Renal cortical epithelial cell (primary cell): ENCODE results near the gene XAB2. TPM values are rescaled to one million over a fixed set of nuclear protein-coding genes. Genes with fewer than 3 reads are reported as not detected.

Experiments
- DNase-seq: peaks from one replicate; pipeline ENCODE4 v3.0.0-alpha.2; 2011; ENCODE audit warnings: low read depth
- total RNA-seq: library from RNA; depleted of rRNA; stranded (reverse); fragments of >200 nt; gene quantifications from 2 replicates; pipeline ENCODE4 v1.2.3, GENCODE V29; 2014

The XAB2 gene
- total RNA-seq, 1 donor from 2014 or later, result 52.3 TPM

- no peak for DNase-seq
Measured at GRCh38 chr19:7632340-7633203, 3.2 kb upstream of the XAB2 start.

- DNase-seq, result no peak
Measured at GRCh38 chr19:7631577-7631976, 2.2 kb upstream of the XAB2 start.

DNA sequence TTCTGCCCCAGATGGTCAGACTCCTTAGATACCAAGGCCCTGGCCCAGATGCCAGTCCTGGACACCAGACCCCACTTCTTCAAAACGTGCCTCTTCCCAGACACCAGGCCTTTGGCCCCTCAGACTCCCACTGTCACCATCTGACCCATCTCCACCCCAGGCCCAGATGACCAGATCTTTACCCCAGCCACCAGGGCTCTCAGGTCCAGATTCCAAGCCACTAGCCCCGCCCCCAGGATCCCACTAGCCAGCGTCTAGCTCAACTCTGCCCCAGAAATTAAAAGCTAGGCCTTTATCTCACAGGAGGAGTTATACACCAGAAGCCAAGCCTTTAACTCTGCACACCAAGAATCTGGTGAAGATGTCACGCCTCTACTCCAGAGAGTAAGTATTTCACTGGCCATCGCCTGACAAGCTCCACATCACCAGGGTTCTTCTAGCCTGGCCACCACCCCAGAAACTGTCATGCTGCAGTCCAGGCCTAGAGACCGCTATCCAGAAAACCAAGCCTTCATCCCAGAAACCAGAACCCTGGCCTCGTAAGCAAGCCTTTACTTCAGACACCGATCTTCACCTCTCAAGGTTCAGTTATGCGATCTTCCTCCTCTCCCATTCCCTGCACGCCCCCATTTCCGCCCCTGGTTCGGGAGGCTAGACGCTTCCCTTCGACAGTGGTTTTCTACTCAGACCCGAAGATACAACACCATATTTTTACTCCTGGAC lies 595 bp downstream of the XAB2 start:
- no peak for DNase-seq

DNA sequence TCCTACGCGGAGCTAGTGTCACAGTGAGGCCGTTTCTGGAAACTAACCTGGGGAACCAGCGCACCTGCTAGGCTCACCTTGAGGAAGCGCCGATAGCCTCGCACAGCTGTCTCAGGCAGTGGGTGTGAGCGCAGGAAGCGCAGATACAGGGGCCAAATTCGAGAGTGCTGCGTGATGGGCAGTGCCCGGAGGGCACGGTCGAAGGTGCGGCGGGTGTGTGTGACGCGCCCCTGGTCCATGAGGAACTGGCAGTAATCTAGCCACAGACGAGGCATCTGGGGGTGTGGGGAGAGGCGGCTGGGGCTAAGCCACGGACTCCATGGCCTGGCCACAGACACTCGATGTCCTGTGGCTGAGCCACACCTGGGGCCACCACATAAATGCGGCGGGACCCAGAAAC lies 2.2 kb downstream of the XAB2 start:
- DNase-seq, result no peak

DNA sequence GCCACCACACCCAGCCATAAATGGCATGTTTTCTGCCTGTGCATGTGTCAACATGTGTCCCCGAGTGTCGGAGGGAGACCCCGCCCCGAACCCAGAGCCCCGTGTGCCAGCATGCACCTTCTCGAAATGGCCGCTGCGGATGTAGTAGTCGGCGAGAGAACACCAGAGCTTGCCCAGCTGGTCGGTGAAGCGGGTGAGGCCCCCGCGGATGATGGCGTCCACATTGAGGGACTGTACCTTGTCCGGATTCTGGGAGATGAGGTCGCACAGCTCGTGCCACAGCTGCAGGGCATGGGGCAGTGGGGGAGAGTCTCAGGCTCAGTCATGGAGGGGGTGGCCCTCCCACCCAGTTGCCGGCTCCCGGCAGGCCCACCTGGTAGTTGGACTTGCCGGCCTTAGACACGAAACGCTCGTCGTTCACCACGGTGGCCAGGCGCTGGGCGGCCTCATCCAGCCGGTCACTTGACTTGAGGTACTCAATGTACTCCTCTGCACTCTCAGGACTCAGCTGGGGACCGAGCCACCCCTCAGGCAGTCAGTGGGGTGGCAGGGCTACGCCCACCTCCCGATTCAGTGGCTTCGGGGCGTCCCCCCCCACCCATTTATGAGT lies 3.5 kb downstream of the XAB2 start:
- no peak for DNase-seq

GRCh38 chr19:7624810-7625209 lies 4.5 kb downstream of the XAB2 start:
- DNase-seq, result no peak

GRCh38 chr19:7623725-7624603 lies 5.4 kb downstream of the XAB2 start:
- no peak for DNase-seq

DNA sequence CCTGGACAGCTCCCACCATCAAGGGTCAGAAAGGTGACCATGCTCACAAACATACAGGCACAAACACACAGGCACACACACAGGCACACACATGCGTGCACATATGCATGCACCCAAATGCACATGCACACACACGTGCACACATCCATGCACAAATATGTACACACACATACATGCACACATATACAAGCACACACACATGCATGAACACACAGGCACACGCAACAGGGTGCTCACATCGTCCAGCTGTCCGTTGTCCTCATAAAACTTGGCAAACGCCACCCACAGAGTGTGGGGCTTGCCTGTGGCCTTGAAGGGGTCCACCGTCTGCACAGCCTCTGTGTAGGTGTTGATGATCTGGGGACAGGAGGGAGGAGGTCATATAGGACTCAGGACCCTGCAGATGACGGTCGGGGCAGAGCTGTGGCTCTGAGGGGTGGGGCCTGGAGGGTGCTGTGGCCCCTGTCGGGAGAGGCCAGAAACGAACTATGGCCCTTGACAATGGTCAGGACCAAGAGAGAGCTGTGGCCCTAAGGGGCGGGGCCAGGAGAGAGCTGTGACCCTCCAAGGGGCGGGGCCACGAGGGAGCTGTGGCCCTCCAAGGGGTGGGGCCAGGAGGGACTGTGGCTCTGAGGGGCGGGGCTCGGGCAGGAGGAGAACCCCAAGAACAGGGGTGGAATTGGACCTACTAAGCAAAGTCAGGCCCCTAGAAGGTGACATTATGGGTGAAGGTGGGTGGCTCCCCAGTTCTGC lies 6.2 kb downstream of the XAB2 start:
- DNase-seq, result no peak

- DNase-seq, result no peak
Measured at GRCh38 chr19:7620442-7621412, 8.6 kb downstream of the XAB2 start.

DNA sequence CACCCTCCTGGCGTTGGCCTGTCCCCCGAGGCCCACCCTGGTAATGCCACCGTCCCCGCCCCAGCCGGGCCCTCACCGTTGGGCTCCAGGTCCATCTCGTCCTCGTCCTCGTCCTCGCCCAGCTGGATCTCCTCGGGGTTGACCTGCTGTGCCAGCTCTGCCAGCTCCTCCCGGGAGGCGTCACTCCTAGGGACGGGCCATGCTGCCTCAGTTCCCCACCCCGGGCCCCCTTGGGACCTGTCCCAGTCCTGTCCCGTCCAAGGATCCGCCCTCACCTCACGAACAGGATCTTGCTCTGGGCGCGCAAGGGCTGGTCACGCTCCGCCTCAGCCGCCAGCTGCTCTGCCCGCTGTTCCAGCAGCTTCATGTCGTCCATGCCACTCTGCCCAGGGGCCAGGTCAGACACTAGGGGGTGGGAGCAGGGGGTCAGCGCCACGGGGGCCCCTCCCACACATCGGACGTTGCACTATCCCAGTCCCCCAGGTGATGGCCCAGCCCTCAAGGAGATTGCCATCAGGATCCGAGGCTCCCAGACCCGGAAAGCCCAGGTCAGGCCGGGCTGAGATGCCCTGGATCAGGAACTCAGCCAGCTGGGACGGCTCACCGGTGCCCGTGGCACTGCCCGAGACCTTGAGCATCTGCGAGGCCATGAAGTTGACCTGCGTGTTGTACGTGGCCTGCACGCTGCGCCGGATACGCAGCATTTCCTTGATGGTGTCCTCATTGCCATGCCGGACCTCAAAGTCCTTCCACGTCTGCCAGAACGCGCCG lies 9.5 kb downstream of the XAB2 start:
- no peak for DNase-seq

GRCh38 chr19:7618771-7619510 lies 10.4 kb downstream of the XAB2 start:
- DNase-seq, result peak; percentile 15

DNA sequence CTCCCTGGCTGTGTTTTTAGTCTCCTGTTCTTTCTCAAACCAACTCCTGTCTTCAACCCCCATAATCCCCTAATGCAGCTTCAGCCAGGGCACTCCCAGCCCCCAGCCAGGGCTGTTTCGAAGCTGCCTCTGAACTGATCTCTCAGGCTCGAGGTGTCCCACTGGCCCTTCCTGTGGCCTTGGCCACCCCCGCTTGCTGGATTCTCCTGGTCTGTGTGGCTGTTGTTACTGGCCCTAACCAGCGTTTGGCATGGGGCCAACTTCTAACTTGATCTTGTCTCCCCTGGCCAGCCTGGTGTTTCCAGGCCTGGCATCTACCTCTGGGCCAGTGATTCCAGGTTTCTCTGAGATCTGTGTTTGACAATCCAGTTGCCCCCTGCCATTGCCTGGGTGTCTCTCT lies 11.0 kb downstream of the XAB2 start:
- no peak for DNase-seq

DNA sequence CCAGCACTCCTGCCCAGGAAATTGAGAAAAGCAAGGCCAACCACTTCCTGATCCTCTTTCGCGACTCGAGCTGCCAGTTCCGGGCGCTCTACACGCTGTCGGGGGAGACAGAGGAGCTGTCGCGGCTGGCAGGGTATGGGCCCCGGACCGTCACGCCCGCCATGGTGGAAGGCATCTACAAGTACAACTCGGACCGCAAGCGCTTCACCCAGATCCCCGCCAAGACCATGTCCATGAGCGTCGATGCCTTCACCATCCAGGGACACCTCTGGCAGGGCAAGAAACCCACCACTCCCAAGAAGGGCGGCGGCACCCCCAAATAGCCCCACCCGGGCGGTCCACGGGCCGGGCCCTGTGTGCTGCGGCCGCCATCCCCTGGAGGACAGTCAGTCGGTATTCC lies 11.6 kb downstream of the XAB2 start:
- DNase-seq, result no peak

DNA sequence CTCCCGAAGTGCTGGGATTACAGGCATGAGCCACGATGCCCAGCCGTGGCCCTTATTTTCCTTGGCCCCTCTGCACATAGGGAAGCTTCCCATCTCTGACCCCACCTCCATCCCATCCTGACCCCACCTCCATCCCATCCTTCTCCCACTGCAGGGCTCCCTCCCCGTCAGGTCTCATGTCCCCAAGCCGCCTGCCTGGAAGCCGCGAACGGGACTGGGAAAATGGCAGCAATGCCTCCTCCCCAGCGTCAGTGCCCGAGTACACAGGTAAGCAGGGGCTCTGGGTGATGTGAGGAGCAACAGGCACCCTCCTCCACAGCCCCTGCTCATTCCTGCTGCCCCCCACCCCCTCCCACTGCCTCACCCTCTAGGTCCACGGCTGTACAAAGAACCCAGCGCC lies 12.2 kb downstream of the XAB2 start:
- DNase-seq, result no peak

- DNase-seq, result no peak
Measured at GRCh38 chr19:7614859-7615741, 14.2 kb downstream of the XAB2 start.

- no peak for DNase-seq
Measured at GRCh38 chr19:7612282-7613274, 16.8 kb downstream of the XAB2 start.
